ENCODE measurements around the gene NDUFS4. TPM values are rescaled to one million over a fixed set of nuclear protein-coding genes. Genes with fewer than 3 reads are reported as not detected.
"Not testable (repeated sequence)": the region's sequence is repeated elsewhere in the genome, so short reads cannot be mapped to it uniquely, and the experiment has no call there.

Gene NDUFS4
- polyA plus RNA-seq, 4 donors = 95.0 to 142 (median 125) TPM

DNA sequence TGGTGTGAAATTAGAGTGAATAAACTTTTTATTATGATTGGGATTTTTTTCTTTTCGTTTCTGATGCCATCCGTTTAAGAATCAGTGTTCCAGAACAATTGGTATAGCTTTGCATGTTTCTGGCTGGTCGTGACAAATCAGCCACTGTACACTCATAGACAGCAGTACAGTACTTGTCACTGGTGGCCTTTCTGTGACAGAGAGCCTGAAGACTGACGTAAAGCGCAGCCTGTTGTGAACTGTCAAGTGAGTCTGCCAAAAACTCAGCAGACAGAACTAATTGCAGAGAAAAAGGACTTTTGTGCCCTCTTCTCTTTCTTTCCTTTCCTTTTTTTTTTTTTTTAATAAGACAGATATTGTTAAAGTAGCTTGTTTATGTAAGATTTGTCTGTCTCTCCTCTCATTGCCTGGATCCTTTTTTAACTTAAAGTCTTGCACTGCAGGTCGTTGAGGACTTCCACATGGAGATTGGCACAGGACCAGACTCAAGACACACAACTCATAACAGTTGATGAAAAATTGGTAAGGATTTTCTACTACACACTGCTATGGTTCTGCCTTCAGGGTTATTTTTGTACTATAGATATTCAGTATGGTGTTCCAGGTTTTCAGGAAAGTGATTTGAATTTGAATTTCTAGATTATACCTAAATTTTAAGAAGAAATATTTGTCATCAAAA, 42.7 kb downstream of the NDUFS4 start:
- Histone ChIP-seq H3K4me1 (ENCODE audit: control insufficient read depth in 3 of 3, insufficient read depth in 2 of 3, low read depth in 1 of 3, low read length in 2 of 3) (peaks cover 0 to 1% (median 0%) of the 10 kb centered on the region in 3 donors), H3K27ac (ENCODE audit: low read depth in 1 of 3, low read length in 2 of 3) (no peak overlapping the region), H3K4me3 (ENCODE audit: low read depth in 1 of 3, low read length in 3 of 3) (no peak overlapping the region), H3K9me3 (ENCODE audit: control insufficient read depth in 2 of 2, insufficient read depth in 1 of 2, low read depth in 1 of 2, low read length in 1 of 2) (no peaks in the 10 kb centered on the region), H3K36me3 (ENCODE audit: control insufficient read depth in 3 of 3, insufficient read depth in 2 of 3, low read depth in 1 of 3, low read length in 3 of 3) (peaks cover 0 to 9% (median 2%) of the 10 kb centered on the region in 3 donors), H3K27me3 (ENCODE audit: control insufficient read depth in 3 of 3, insufficient read depth in 3 of 3, low read length in 3 of 3) (no peaks in the 10 kb centered on the region)
- DNase-seq (no peak), FAIRE-seq (no peak)
- 62 to 77% (median 77%) methylated on average over 6 of the region's 6 CpGs for WGBS, 3 donors

DNA sequence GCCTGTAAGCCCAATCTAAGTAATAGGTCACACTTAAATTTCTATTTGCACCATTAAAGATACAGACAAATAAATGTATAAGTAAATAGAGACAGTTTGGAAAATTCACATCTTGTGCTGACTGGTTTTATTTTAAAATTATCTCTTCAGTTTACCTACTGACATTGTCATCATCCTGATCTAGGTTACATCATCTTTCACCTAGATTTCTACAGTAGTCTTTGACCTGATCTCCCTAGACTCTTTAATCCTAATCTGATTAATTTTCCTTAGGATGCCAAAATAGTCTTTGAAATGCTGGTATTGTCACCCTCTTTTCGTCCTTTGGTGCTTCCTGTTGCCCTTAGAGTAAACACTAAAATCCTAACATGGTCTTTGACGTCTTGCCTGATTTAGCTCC, 43.9 kb downstream of the NDUFS4 start:
- H3K9me3 ChIP-seq (ENCODE audit: control insufficient read depth in 2 of 2, insufficient read depth in 1 of 2, low read depth in 1 of 2, low read length in 1 of 2) = no peaks in the 10 kb centered on the region
- H3K4me1 ChIP-seq (ENCODE audit: control insufficient read depth in 3 of 3, insufficient read depth in 2 of 3, low read depth in 1 of 3, low read length in 2 of 3) = peaks cover 0 to 1% (median 0%) of the 10 kb centered on the region in 3 donors
- no peak overlapping the region for H3K4me3 ChIP-seq (ENCODE audit: low read depth in 1 of 3, low read length in 3 of 3)
- no peak overlapping the region for H3K27ac ChIP-seq (ENCODE audit: low read depth in 1 of 3, low read length in 2 of 3)
- peaks cover 0 to 9% (median 2%) of the 10 kb centered on the region in 3 donors for H3K36me3 ChIP-seq (ENCODE audit: control insufficient read depth in 3 of 3, insufficient read depth in 2 of 3, low read depth in 1 of 3, low read length in 3 of 3)
- 87 to 93% (median 91%) methylated on average over 2 of the region's 2 CpGs for WGBS, 3 donors
- DNase-seq (no peak), FAIRE-seq (no peak)
- H3K27me3 ChIP-seq (ENCODE audit: control insufficient read depth in 3 of 3, insufficient read depth in 3 of 3, low read length in 3 of 3) = no peaks in the 10 kb centered on the region

DNA sequence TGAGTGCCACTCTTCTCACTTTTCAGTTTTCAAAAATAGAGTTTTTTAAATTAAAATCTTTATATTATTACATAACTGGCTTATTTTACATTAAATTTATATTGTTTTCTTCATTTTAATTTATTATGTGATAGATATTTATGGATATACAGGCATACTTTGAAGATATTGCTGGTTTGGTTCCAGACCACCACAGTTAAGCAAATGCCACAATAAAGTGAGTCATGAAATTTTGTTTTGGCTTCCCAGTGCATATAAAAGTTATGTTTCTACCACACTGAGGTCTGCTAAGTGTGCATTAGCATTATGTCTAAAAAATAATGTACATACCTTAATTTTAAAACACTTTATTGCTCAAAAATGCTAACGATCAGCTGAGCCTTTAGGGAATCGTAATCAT, 47.4 kb downstream of the NDUFS4 start:
- FAIRE-seq (no peak), DNase-seq (no peak)
- H3K36me3 ChIP-seq (ENCODE audit: control insufficient read depth in 3 of 3, insufficient read depth in 2 of 3, low read depth in 1 of 3, low read length in 3 of 3) = peaks cover 0 to 9% (median 3%) of the 10 kb centered on the region in 3 donors
- no peak overlapping the region for H3K4me3 ChIP-seq (ENCODE audit: low read depth in 1 of 3, low read length in 3 of 3)
- H3K27me3 ChIP-seq (ENCODE audit: control insufficient read depth in 3 of 3, insufficient read depth in 3 of 3, low read length in 3 of 3) = no peaks in the 10 kb centered on the region
- H3K4me1 ChIP-seq (ENCODE audit: control insufficient read depth in 3 of 3, insufficient read depth in 2 of 3, low read depth in 1 of 3, low read length in 2 of 3) = no peaks in the 10 kb centered on the region
- no peak overlapping the region for H3K27ac ChIP-seq (ENCODE audit: low read depth in 1 of 3, low read length in 2 of 3)
- WGBS, 3 donors = 94 to 98% (median 95%) methylated on average over 2 of the region's 2 CpGs
- H3K9me3 ChIP-seq (ENCODE audit: control insufficient read depth in 2 of 2, insufficient read depth in 1 of 2, low read depth in 1 of 2, low read length in 1 of 2) = no peaks in the 10 kb centered on the region

DNA sequence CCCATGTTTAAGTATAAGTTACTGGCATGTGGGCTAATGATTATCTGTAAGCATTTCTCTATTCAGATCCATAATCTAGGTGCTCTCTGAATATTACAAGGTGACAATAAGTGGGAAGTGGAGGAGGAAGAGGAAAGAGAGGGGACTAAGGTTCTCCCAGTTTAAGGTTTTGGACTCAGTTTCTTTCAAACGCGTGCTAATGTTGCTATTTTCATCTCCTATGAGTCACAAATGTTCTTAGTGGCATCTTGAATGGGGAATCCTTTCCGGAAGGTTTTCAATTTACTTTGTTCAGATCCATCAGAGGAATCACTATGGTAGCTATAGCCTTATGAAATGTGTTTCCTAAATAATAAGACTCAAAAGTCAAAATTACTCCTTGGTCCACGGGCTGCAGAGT, 48.5 kb downstream of the NDUFS4 start:
- H3K27me3 ChIP-seq (ENCODE audit: control insufficient read depth in 3 of 3, insufficient read depth in 3 of 3, low read length in 3 of 3); H3K4me3 ChIP-seq (ENCODE audit: low read depth in 1 of 3, low read length in 3 of 3); H3K9me3 ChIP-seq (ENCODE audit: control insufficient read depth in 2 of 2, insufficient read depth in 1 of 2, low read depth in 1 of 2, low read length in 1 of 2); FAIRE-seq; H3K27ac ChIP-seq (ENCODE audit: low read depth in 1 of 3, low read length in 2 of 3); H3K36me3 ChIP-seq (ENCODE audit: control insufficient read depth in 3 of 3, insufficient read depth in 2 of 3, low read depth in 1 of 3, low read length in 3 of 3); DNase-seq; H3K4me1 ChIP-seq (ENCODE audit: control insufficient read depth in 3 of 3, insufficient read depth in 2 of 3, low read depth in 1 of 3, low read length in 2 of 3): not testable (repeated sequence)
- 73 to 99% (median 98%) methylated on average over 4 of the region's 4 CpGs for WGBS, 3 donors

DNA sequence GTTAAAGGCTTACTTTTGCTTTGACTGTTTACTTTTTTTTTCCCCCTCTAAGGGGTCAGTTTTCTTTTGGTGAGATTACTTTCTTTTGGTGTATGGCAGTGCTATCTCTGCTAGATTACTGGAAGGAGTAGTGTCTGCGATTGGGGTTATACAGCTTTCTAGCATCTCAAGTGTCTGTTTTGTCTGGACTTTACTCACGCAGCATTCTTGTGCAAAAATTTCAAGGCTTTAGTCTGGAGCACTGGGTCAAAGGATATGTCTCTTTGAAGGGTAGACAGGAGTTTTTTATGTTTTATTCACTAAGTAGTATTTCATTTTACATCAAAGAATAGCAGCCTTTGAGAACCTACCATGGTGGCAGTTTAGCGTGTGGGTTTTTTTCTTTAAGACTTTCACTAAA, 52.6 kb downstream of the NDUFS4 start:
- peaks cover 0 to 3% (median 2%) of the 10 kb centered on the region in 3 donors for H3K36me3 ChIP-seq (ENCODE audit: control insufficient read depth in 3 of 3, insufficient read depth in 2 of 3, low read depth in 1 of 3, low read length in 3 of 3)
- no peaks in the 10 kb centered on the region for H3K27me3 ChIP-seq (ENCODE audit: control insufficient read depth in 3 of 3, insufficient read depth in 3 of 3, low read length in 3 of 3)
- no peak overlapping the region for H3K27ac ChIP-seq (ENCODE audit: low read depth in 1 of 3, low read length in 2 of 3)
- H3K4me3 ChIP-seq (ENCODE audit: low read depth in 1 of 3, low read length in 3 of 3) = no peak overlapping the region
- DNase-seq (no peak), FAIRE-seq (no peak)
- 79 to 98% (median 93%) methylated on average over 3 of the region's 3 CpGs for WGBS, 3 donors
- H3K4me1 ChIP-seq (ENCODE audit: control insufficient read depth in 3 of 3, insufficient read depth in 2 of 3, low read depth in 1 of 3, low read length in 2 of 3) = no peaks in the 10 kb centered on the region
- no peaks in the 10 kb centered on the region for H3K9me3 ChIP-seq (ENCODE audit: control insufficient read depth in 2 of 2, insufficient read depth in 1 of 2, low read depth in 1 of 2, low read length in 1 of 2)

DNA sequence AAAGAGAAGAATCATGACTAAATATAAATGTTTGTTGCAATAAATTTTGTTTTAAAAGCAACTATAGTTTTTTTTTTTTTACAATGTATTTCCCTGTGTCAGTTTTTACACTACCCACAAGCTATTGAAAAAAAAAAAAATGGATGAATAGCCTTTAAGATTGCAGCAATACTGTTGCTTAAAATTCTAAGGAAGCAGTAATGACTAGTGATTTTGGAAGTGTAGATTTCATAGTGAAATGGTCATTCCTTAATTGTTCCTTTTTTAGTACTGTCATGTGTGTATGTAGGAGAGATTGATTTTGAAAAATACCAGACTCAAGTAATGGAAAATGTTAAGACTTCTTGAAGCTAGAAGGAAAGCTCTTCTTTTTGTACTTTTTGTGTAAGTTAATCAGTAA, 53.1 kb downstream of the NDUFS4 start:
- peaks cover 0 to 3% (median 2%) of the 10 kb centered on the region in 3 donors for H3K36me3 ChIP-seq (ENCODE audit: control insufficient read depth in 3 of 3, insufficient read depth in 2 of 3, low read depth in 1 of 3, low read length in 3 of 3)
- no peaks in the 10 kb centered on the region for H3K9me3 ChIP-seq (ENCODE audit: control insufficient read depth in 2 of 2, insufficient read depth in 1 of 2, low read depth in 1 of 2, low read length in 1 of 2)
- DNase-seq (no peak), FAIRE-seq (no peak)
- H3K4me3 ChIP-seq (ENCODE audit: low read depth in 1 of 3, low read length in 3 of 3) = no peak overlapping the region
- H3K27me3 ChIP-seq (ENCODE audit: control insufficient read depth in 3 of 3, insufficient read depth in 3 of 3, low read length in 3 of 3) = no peaks in the 10 kb centered on the region
- H3K27ac ChIP-seq (ENCODE audit: low read depth in 1 of 3, low read length in 2 of 3) = no peak overlapping the region
- no peaks in the 10 kb centered on the region for H3K4me1 ChIP-seq (ENCODE audit: control insufficient read depth in 3 of 3, insufficient read depth in 2 of 3, low read depth in 1 of 3, low read length in 2 of 3)

DNA sequence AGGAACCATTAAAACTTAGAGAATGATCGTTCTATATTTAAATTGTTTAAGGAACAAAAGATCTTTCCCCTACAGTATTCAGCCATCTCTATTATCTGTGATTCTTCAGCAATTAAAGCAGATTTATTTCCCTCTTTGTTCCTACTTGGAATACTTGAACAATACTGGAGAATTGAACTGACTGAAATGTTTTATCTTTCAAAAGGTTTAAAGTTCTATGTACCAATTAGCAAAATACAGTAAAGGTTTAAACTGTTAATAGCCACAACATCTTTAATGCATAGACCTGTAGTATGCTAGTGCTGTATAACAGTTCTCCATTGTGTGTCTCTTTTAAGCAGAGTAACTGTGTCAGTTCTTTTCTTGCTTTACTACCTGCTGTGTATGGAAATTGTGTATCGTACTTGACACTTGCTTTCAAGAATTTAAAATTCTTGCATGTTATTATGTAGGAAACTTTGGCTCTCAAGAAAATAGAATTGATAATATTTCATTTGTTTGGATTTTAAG, 54.0 kb downstream of the NDUFS4 start:
- DNase-seq (no peak), FAIRE-seq (peak; percentile 73)
- H3K27ac ChIP-seq (ENCODE audit: low read depth in 1 of 3, low read length in 2 of 3) = no peak overlapping the region
- WGBS, 3 donors = 91 to 95% (median 95%) methylated on average over 2 of the region's 2 CpGs
- H3K36me3 ChIP-seq (ENCODE audit: control insufficient read depth in 3 of 3, insufficient read depth in 2 of 3, low read depth in 1 of 3, low read length in 3 of 3) = peaks cover 0 to 3% (median 2%) of the 10 kb centered on the region in 3 donors
- H3K4me1 ChIP-seq (ENCODE audit: control insufficient read depth in 3 of 3, insufficient read depth in 2 of 3, low read depth in 1 of 3, low read length in 2 of 3) = no peaks in the 10 kb centered on the region
- no peak overlapping the region for H3K4me3 ChIP-seq (ENCODE audit: low read depth in 1 of 3, low read length in 3 of 3)
- no peaks in the 10 kb centered on the region for H3K9me3 ChIP-seq (ENCODE audit: control insufficient read depth in 2 of 2, insufficient read depth in 1 of 2, low read depth in 1 of 2, low read length in 1 of 2)
- H3K27me3 ChIP-seq (ENCODE audit: control insufficient read depth in 3 of 3, insufficient read depth in 3 of 3, low read length in 3 of 3) = no peaks in the 10 kb centered on the region

DNA sequence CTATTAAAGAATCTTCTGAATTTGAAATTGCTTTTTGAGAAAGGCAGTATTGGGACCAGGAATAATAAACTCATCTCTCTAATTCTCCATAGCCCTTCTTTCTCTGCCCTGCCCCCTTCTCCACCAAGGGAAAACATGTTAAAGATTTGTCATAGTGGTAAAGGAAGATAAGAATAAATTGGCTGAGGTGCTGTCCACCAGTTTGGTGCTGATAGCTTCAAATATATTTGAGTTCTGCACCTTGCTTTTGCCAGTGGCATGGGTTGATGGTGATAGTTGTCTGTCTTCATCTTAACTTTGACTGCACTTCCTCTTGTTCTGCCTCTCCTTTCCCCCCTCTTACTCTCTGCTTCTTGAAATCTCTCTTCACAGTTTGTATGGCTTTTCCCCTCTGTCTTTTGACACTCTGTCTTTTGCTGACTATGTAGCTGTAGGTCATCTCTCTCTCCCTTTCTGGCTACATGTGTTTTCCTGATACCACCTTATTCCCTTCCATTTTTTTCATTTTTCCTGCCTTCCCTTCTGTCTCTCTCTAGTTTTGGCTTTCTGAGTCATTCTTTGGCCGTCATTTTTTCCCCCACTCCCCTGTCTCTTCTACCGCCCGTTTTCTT, 56.6 kb downstream of the NDUFS4 start:
- WGBS, 3 donors = 93 to 100% (median 100%) methylated on average over 3 of the region's 3 CpGs
- no peak overlapping the region for H3K4me3 ChIP-seq (ENCODE audit: low read depth in 1 of 3, low read length in 3 of 3)
- H3K4me1 ChIP-seq (ENCODE audit: control insufficient read depth in 3 of 3, insufficient read depth in 2 of 3, low read depth in 1 of 3, low read length in 2 of 3) = no peaks in the 10 kb centered on the region
- peaks cover 0 to 3% (median 0%) of the 10 kb centered on the region in 3 donors for H3K36me3 ChIP-seq (ENCODE audit: control insufficient read depth in 3 of 3, insufficient read depth in 2 of 3, low read depth in 1 of 3, low read length in 3 of 3)
- H3K27ac ChIP-seq (ENCODE audit: low read depth in 1 of 3, low read length in 2 of 3) = no peak overlapping the region
- no peaks in the 10 kb centered on the region for H3K9me3 ChIP-seq (ENCODE audit: control insufficient read depth in 2 of 2, insufficient read depth in 1 of 2, low read depth in 1 of 2, low read length in 1 of 2)
- FAIRE-seq (no peak), DNase-seq (no peak)
- H3K27me3 ChIP-seq (ENCODE audit: control insufficient read depth in 3 of 3, insufficient read depth in 3 of 3, low read length in 3 of 3) = no peaks in the 10 kb centered on the region

All from small intestine (tissue), 7 donors.